Posterior cingulate gyrus (tissue), 11 donors: ENCODE measurements around the gene ARHGAP26.
"Not testable (repeated sequence)": the region's sequence is repeated elsewhere in the genome, so short reads cannot be mapped to it uniquely, and the experiment has no call there.

Experiments used
- DNase-seq, 10 donors: peaks; one replicate each; pipeline versions ENCODE4 v3.0.0 to v3.0.0-alpha.2; 2020 to 2021; ENCODE audit warnings: mixed read lengths in 3 of 10
- intact Hi-C: fragments of 100-400 bp; cut with DNase I; formaldehyde crosslinking; loops from one replicate; pipeline ENCODE4 v1.15.1; 2023

Gene ARHGAP26

DNA sequence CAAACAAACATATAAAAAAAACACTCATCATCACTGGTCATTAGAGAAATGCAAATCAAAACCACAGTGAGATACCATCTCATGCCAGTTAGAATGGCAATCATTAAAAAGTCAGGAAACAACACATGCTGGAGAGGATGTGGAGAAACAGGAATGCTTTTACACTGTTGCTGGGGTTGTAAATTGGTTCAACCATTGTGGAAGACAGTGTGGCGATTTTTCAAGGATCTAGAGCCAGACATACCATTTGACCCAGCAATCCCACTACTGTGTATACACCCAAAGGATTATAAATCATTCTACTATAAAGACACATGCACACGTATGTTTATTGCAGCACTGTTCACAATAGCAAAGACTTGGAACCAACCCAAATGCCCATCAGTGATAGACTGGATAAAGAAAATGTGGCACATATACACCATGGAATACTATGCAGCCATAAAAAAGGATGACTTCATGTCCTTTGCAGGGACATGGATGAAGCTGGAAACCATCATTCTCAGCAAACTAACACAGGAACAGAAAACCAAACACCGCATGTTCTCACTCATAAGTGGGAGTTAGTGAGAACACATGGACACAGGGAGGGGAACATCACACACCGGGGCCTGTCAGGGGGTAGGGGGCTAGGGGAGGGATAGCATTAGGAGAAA lies 433.3 kb downstream of the ARHGAP26 start:
- DNase-seq, intact Hi-C loops: not testable (repeated sequence)

DNA sequence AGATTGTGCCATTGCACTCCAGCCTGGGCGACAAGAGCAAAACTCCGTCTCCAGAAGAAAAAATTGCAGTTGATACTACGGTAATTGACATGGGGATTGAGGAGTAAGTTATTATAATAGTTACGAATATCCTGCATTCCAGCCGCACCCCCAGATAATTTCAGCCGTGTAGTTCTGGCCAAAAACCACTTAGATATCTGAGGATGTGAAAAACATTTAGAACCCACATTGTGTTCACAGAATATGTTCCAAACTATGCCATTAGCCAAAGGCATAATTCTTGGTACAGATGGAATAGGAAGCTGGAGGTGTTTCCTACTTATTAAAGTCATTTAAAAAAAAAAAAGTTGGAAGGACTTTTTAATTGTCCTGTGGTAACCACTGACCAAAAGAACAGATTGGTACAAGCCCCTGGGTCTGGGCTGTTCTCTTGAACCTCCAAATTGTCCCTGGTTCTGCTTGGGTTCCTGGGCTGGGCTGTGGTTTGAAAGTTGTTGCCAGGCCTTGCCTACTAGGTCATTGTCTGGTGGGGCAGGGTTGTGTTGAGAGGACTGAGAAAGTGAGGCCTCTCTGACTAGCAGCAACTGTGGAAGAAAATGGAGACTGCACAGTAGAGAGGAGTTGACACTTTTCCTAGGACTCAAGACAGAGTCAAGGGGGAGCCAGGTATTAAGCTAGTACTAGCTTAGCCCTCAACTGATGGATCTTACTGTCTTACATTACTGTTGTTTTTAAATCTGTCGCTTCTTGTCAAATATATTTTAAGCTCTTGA lies 434.5 kb downstream of the ARHGAP26 start:
- DNase-seq: no peak
- intact Hi-C loops: no loop called here

DNA sequence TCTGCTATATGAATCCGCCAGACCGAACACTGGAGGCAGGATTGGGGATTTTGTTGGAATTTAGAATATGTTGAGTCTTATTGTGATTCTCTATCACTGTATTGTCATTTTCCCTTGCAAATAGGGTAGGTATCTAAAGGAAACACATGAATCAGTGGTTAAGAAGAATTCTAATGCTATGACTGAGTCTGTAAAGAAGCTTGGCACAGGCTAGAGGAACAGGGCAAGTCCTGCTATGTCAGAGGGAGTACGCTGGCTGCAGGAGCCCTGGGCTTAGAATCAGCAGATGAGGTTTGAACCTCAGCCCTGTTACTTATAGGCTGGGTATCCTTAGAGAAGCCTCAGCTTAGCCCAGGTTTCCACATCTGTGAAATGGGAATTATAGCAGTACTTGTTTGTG lies 435.2 kb downstream of the ARHGAP26 start:
- no peak for DNase-seq
- intact Hi-C loops: no loop called here

DNA sequence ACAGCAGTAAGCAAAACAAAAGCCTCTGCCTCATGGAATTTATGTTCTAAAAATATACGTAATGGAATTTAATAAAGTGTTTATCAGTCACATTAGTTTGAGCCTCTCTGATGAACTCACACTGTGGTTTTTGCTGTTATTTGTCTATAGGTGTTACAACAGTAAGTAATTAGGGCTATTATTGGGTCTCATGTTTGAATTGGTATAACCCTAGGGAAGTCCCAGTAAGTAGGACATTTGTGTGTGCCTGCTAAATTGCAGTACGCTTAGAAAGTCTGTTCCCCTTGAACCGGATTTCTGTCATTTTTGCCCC lies 435.7 kb downstream of the ARHGAP26 start:
- DNase-seq: no peak
- intact Hi-C loops: no loop called here

DNA sequence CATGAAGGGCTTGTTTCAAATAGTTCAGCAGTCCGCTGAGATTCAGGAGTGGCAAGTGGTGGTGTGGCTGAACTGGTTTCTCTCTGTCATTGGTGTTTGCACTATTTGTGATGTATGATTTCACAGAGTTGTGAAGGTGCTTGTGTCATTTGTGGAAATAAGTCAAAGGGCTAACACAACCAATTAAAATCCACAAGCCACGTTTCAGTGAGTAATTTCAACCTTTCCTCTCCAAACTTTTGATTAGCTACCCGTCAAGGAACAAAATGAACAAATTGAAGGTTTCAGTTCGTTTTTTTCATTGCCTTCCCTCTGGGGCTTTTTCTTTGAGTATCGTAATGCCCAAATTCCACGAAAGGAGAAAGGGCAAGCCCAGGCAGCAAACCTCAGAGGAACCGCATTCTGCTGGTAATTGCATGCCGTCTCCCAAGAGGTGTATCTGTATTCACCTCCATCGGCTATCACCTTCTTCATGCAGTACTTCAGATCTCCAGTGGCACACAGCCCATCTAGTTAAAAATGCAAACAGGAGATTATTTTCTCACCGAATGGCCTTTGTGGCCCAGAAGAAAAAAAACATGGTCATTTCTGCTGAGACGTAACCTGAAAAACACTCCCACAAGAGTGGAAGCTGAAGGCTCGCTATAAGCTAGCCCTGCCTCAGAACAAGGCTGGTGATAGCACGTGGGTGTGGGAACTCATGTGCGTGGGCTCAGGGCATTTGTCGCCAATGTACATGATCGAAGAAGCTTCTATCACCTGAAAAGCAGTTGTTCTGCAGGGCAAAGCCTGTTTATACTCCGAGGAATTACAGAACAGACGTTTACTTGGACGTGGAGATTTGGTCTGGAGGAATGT lies 436.2 kb downstream of the ARHGAP26 start:
- no peak for DNase-seq
- intact Hi-C loops: no loop called here

DNA sequence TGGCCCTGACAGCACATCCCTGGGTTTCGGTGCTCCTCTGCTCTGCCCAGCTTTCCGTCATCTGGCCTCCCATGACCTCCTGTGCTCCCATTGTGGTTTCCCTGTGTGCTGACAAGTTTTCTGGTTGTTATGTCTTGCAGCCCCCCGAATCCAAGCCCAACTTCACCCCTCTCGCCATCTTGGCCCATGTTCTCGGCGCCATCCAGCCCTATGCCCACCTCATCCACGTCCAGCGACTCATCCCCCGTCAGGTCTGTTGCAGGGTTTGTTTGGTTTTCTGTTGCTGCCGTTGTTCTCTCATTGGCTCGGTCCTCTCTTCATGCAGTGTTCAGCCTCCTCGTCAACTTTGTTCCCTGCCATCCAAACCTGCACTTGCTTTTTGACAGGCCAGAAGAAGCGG lies 436.9 kb downstream of the ARHGAP26 start:
- intact Hi-C loops: no loop called here
- DNase-seq: no peak

DNA sequence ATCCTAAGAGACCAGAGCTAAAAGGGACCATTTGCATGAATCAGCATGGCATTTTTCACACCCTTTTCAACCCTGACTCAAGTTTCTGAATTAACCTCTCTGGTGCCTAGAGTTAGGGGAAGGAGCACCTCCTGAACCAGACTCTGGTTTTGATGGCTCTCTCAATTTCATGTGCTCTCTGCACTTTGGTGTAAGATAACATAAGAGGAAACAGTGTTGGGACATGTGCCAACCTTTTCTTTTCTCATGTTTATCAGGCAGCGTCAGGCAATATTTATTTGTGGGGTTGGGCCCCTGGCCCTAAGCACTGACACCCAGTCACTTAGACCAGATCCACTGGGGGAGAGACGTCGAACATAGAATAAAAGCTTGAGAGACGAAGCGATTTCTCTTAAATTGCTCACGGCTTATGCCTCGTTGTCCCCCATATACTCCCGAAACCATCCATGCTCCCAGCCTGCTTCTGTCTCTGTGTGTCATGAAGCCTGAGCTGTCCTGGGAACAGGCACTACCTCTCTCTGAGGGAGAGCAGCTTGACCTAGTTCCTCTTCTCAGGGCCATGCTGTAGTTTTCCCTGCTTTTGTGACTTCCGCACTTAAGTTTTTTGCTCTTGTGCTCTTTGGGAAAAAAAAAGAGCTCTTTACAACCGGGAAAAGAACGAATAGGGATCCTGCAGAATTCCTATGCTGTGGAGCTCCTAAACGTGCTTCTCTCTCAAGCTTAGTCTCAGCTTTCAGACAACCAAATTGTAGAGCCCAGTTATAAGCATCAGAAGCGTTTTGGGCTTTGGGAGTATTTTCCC lies 437.6 kb downstream of the ARHGAP26 start:
- intact Hi-C loops: no loop called here
- DNase-seq: no peak

DNA sequence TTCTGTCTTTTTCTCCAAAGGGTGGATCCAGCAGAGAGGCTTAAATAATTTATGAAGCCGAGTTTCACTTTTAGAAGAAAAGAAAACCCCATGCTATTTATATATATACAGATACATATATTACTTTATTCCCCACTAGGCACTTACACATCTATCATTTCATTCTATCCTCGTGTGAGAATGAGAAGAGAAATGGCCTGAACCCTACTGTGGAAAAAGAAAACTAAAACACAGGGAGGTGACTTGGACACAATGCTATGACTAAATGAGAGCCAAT lies 438.1 kb downstream of the ARHGAP26 start:
- intact Hi-C loops: no loop called here
- no peak for DNase-seq

DNA sequence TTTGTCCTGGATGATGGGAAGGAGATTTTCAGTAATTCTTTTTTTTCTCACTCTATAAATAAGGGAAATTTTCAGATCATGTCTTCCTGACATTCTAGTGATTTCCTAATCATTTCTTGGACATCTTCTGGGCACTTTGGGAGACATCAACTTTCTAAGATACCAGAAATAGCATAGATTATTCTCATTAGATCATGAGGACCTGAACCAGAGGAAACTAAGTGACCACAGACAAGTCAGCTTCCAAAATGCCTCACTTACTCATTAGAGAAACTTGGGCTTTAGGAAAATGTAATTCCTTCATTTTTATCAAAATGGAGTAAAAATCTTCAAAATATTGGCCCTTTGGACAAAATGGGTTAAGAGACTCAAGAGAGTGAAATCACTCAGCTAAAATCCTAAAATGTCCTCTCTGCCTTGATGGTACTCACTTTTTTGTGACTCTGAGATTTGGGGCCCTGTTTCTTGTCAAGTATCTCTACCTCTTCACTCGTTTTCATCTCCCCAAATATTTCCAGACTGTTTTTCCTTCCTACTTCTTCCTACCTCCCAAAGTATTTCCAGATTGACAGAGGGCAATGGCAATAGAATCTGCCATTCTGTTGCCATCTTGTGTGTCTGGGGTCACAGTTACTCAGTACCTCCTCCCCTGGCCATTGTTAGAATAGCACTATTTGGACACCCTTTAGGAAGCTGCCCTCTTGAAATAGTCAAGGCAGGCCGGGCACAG lies 438.8 kb downstream of the ARHGAP26 start:
- intact Hi-C loops: no loop called here

DNA sequence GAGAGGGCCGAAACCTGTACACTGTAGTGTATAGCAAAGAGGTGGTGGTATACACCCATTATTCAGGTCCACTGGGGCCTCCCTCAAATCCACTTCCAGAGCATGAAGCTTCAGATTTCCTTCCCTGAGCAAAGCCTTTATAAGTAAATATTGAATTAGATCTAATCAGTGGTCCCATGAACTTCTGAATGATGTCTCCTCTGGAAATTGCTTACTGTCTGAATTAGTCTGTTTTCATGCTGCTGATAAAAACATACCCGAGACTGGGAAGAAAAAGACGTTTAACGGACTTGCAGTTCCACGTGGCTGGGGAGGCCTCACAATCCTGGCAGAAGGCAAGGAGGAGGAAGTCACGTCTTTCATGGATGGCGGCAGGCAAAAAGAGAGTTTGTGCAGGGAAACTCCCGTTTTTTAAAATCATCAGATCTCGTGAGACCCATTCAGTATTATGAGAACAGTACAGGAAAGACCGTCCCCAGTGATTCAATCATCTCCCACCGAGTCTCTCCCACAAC lies 439.8 kb downstream of the ARHGAP26 start:
- intact Hi-C loops: no loop called here
- no peak for DNase-seq

More for the DNA sequence above, 438.8 kb downstream of the ARHGAP26 start:
- DNase-seq: no peak

DNA sequence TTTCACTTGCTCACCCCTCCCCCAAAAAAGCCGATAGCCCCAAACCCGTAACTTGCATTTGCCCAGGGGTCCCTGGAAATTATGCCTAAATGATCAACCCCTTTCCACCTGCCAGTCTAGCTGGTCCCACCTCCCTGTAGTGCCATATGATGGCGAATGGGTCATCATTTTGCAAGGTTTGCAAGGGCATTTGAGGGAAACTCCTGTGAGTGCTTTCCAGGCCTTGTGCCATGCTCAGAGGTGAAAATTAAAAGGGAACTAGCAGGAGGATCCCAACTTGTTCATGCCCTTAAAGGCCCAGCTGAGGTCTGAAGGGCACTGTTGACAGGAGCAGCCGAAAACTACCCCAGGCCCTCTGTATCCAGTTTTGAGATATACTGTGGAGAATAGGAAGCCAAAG lies 440.4 kb downstream of the ARHGAP26 start:
- intact Hi-C loops: no loop called here
- no peak for DNase-seq

DNA sequence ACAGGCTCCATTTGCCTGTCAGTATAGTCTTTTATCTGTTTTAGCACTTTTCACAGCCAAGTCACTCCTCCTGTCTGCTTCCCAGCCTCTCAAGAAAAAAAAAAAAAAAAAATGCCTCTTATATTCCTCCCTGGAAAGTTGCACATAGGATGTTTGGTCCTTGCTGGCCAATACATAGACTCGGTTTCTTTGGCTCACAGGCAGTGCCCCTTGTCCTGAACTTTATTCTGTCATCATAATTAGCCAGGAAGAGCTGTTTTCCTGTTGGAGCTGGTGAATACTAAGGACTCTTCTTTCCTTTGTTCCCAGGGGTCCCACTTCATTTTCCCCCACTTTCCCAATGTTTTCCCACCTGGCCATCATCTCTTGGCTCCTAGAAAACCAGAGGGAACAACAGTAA lies 442.1 kb downstream of the ARHGAP26 start:
- intact Hi-C loops: no loop called here
- DNase-seq: no peak

DNA sequence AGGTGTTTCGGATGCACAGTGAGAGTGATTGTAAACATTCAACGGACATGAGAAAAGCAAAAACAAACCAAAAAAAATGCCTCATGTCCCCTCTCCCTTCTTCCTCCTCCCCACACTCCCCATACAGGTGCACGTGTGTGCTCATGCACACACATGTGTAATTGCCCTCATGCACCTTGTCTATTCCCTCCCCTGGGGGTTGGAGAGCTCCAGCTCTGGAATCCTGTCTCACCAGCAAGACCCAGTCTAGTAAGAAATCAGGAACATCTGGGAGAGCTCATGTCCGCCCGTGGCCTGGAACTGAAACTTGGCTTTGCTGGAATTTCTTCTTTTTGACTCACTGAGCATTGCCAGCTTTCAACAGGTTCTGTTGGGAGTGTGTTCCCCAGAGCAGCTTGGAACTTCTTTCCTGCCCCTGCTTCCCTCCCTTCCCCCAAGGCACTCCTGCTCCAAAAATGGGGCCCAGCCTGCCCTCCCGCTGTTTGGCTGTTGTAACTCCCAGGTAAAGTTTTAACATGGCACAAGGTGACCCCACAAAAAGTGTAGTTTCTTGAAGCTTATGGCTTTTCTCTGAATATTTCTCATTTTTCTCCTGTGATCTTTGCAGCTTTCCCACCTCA lies 443.2 kb downstream of the ARHGAP26 start:
- DNase-seq: peak in 1 of 10 donors; percentile 13
- intact Hi-C loops: no loop called here

DNA sequence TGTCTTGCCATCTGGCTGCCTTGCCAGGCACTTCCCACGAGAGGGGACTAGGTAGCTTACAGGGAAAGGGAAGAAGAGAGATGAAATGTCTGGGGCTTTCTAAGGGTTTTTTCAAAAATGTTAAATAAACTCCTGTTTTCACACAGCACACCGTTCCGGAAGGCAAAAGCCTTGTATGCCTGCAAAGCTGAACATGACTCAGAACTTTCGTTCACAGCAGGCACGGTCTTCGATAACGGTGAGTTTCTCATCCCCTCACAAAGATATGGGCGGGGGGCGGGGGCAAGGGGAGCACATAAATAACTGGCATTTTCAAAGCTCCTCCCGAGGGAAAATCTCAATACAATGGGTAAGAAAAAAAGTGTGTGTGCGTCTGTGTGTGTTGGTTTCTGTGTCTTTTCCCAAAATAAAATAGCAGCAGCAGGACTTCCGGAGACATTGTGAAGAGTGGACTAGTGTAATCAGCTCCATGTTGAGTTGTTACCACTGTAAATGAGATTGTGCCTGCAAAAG lies 443.7 kb downstream of the ARHGAP26 start:
- DNase-seq: no peak
- intact Hi-C loops: no loop called here

DNA sequence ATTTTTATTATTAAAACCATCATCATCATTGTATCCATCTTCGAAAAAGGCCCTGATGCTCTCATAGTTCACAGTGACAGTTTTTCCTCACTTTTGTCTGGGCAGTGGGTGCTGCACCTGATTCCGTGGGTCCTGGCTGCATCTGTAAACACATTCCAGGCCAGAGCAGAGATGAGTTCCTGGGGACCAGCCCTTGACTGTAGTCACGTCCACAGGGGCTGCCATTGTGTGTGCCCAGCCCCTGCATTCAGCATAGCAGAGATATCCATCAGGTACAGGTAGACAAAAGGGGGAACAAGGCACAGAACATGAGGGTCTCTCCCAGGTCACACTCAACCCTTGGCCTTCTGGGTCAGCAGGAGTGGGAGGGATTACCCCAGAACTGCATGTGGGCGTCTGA lies 444.3 kb downstream of the ARHGAP26 start:
- no peak for DNase-seq
- intact Hi-C loops: no loop called here

DNA sequence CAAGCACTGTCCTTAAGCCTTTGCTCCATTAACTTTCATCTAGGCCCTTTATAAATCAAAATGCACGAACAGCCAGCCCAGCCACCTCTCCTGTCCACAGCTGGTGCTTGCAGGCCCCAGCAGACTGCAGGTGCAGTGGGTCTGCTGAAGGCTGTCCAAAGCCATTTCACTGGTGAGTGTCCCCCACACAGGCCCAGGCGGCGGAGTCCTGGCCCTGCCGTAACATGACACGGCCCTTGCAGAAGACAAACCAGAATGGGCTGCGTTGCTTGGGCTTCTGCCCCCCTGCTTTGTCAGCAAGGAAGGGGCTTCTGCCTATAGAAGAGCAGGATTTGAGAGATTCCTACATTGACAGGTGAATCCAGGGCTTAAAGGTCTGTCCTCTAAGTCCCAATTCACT lies 444.7 kb downstream of the ARHGAP26 start:
- intact Hi-C loops: no loop called here
- DNase-seq: no peak

DNA sequence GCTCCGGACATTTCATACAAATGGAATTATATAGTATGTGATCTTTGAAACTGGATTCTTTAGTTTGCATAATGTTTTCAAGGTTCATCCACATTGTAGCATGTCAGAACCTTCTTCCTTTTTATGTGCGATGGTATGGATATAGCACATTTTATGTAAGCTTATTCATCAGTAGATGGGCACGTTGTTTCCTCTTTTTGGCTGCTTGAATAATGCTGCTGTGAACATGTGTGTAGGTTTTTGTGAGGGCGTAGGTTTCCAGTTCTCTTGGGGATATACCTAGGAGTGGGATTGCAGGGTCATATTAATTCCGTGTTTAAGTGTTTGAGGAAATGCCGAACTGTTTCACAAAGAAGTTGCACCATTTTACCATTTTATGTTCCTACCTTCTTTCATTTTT lies 445.5 kb downstream of the ARHGAP26 start:
- no peak for DNase-seq
- intact Hi-C loops: no loop called here

DNA sequence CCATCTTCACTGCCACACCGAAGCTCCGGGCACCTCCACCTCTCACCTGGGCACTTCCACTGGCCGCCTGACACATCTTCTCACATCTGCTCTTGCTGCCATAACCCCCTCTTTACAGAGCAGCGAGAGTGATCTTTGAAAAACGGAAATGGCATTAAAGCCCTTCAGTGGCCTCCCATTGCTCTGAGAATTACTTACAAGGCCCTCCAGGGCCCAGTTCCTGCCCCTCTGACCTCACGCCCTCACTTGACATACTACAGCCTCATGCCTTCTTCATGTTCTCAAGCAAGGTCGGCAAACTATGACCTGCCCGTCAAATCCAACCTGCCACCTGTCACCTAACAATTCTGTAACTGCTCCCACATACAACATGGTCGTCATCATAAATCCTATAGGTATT lies 446.0 kb downstream of the ARHGAP26 start:
- intact Hi-C loops: no loop called here
- DNase-seq: no peak

DNA sequence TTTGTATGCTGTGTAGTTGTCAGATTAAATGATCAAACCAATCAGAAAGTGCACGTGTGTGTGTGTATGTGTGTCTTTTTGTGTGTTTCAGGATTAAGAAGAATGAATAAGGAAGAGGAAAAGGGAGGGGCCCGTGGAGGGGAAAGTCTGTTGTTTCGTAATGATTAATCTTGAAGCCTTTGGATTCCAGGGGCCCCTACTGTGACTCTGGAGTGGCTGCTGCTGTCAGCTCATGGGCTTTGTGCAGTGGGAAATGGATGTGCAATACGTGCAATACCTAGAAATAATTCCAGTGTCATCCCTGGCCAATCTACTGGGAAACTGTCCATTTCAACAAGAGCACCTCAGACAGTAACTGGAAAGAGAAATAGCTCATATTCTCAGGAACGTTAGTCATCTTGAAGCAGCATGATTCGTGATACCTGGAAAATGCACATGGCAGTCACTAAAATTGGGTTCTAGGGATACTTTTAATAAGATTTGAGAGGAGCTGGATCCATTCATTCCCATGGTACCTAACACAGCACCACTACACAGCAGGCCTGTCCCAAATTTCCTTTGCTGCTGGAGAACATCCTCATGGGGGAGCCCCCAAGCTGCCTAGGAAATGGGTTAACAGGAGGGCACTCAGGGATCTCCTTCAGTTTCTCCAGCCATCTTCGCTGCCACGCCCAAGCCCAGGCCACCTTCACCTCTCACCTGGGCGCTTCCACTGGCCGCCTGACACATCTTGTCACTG lies 447.1 kb downstream of the ARHGAP26 start:
- intact Hi-C loops: no loop called here
- no peak for DNase-seq
